ENCODE data around the gene ECD.

GRCh38 chr10:73172867-73173266, 5.1 kb upstream of the ECD start:
- no peak for TF ChIP-seq CTCF (conservative IDR thresholded peaks at IDR 0.05; ENCODE audit: low read length)
- TF ChIP-seq EZH2phosphoT487 (IDR thresholded peaks at IDR 0.05; ENCODE audit: borderline replicate concordance) = no peak

Data from Loucy (cell line).